A549 (cell line): Measurements from ENCODE around the gene RCOR3. TPM values are rescaled to one million over a fixed set of nuclear protein-coding genes. Genes with fewer than 3 reads are reported as not detected.

ENCODE experiments used
- ATAC-seq, 2 experiments: fragments of 200-7000 bp in 1 of 2; fragments of >200 bp in 1 of 2; cut with Nextera tagmentation in 1 of 2; cut with Tn5 transposase in 1 of 2; 3 replicates each; pipeline versions ENCODE4 v1.8.0 to v1.9.1; 2018 to 2020; ENCODE audit warnings: mild to moderate bottlenecking in 1 of 2, moderate library complexity in 1 of 2
- CTCF ChIA-PET: fragments of 300-600 bp; sonication (Branson Sonifier 250); formaldehyde crosslinking; extraction: SDS; loops from one replicate; lab custom pipeline; 2021; ENCODE audit warnings: antibody characterized with exemption, inconsistent platforms; lab: Yijun Ruan, JAX
- POLR2A ChIA-PET: fragments of 350-600 bp; formaldehyde crosslinking; extraction: SDS; loops from one replicate; lab custom pipeline; 2021; ENCODE audit warnings: antibody characterized with exemption, inconsistent platforms; lab: Yijun Ruan, JAX
- DNase-seq, 2 experiments: peaks; one replicate each; pipeline versions ENCODE4 v3.0.0 to v3.0.0-alpha.2; 2011 to 2016; ENCODE audit warnings: low read depth in 1 of 2, low spot score in 1 of 2
- FAIRE-seq: peaks from 2 replicates; lab custom pipeline; 2011; peaks lifted over from hg19 to GRCh38; lab: Jason Lieb, UNC
- H3K27ac ChIP-seq, 2 experiments: fragments of >200 bp; sonication (Bioruptor Twin); formaldehyde crosslinking; 3 replicates each; pipeline ENCODE4 v1.5.1; 2016 to 2017
- H3K4me1 ChIP-seq: fragments of >200 bp; sonication (Bioruptor Twin); formaldehyde crosslinking; 3 replicates; pipeline ENCODE4 v1.6.1; 2016
- H3K4me2 ChIP-seq: fragments of >200 bp; sonication (Bioruptor Twin); formaldehyde crosslinking; 3 replicates; pipeline ENCODE4 v1.6.1; 2016
- H3K4me3 ChIP-seq: fragments of >200 bp; sonication (Bioruptor Twin); formaldehyde crosslinking; 3 replicates; pipeline ENCODE4 v1.5.1; 2016
- H3K9me3 ChIP-seq: fragments of >200 bp; sonication (Bioruptor Twin); formaldehyde crosslinking; 3 replicates; pipeline ENCODE4 v1.6.1; 2016
- BHLHE40 ChIP-seq: IDR thresholded peaks from 2 replicates; pipeline ENCODE4 v1.6.1; 2012; ENCODE audit warnings: low read depth, low read length, inconsistent platforms
- CBX2 ChIP-seq: fragments of 200-600 bp; sonication (generic); IDR thresholded peaks from 2 replicates; pipeline ENCODE4 v1.6.1; 2016; ENCODE audit warnings: low read depth, mild to moderate bottlenecking, borderline replicate concordance
- CHD4 ChIP-seq: fragments of 200-600 bp; sonication (generic); IDR thresholded peaks from 2 replicates; pipeline ENCODE4 v1.6.1; 2016; ENCODE audit warnings: antibody characterized with exemption, mild to moderate bottlenecking, borderline replicate concordance
- EHF ChIP-seq: fragments of 250-450 bp; sonication (Bioruptor Pico); IDR thresholded peaks from 2 replicates; pipeline ENCODE4 v1.5.0; 2020; ENCODE audit warnings: mild to moderate bottlenecking
- ESRRA ChIP-seq: fragments of 150-350 bp; IDR thresholded peaks from 2 replicates; pipeline ENCODE4 v1.6.1; 2014; ENCODE audit warnings: mild to moderate bottlenecking, low read length, borderline replicate concordance
- FOSB ChIP-seq: fragments of 250-450 bp; sonication (Bioruptor Pico); IDR thresholded peaks from 2 replicates; pipeline ENCODE4 v1.5.0; 2020; ENCODE audit warnings: mild to moderate bottlenecking, moderate library complexity
- HOXB13 ChIP-seq: fragments of 250-450 bp; sonication (Bioruptor Pico); IDR thresholded peaks from 2 replicates; pipeline ENCODE4 v1.5.0; 2020; ENCODE audit warnings: low read depth, mild to moderate bottlenecking, moderate library complexity
- JUNB ChIP-seq: fragments of >200 bp; sonication (Bioruptor Twin); formaldehyde crosslinking; IDR thresholded peaks from 2 replicates; pipeline ENCODE4 v1.6.1; 2016
- KDM1A ChIP-seq: fragments of 200-600 bp; sonication (generic); IDR thresholded peaks from 2 replicates; pipeline ENCODE4 v1.6.1; 2016; ENCODE audit warnings: low read depth, mild to moderate bottlenecking
- MAFK ChIP-seq: fragments of 450-650 bp; IDR thresholded peaks from 2 replicates; pipeline ENCODE4 v1.6.1; 2014; ENCODE audit not compliant: partially characterized antibody
- NFE2L2 ChIP-seq: fragments of 150-350 bp; conservative IDR thresholded peaks from 2 replicates; pipeline ENCODE4 v1.6.1; 2014; ENCODE audit warnings: low read length
- NPAS2 ChIP-seq: fragments of 250-450 bp; sonication (Bioruptor Pico); IDR thresholded peaks from 2 replicates; pipeline ENCODE4 v1.8.0; 2022; ENCODE audit warnings: mild to moderate bottlenecking, moderate library complexity, borderline replicate concordance
- NR3C1 ChIP-seq: fragments of >200 bp; sonication (Bioruptor Twin); formaldehyde crosslinking; IDR thresholded peaks from 3 replicates; pipeline ENCODE4 v1.6.1; 2017
- RAD21 ChIP-seq, 2 experiments: fragments of >200 bp in 1 of 2; sonication (Bioruptor Twin) in 1 of 2; formaldehyde crosslinking in 1 of 2; IDR thresholded peaks in 1 of 2; conservative IDR thresholded peaks in 1 of 2; 2 replicates in 1 of 2; 3 replicates in 1 of 2; pipeline ENCODE4 v1.6.1; 2012 to 2018; ENCODE audit warnings: inconsistent platforms in 1 of 2
- RCOR1 ChIP-seq: fragments of 150-350 bp; IDR thresholded peaks from 2 replicates; pipeline ENCODE4 v1.6.1; 2014; ENCODE audit warnings: antibody characterized with exemption, low read length, low read depth
- RFX5 ChIP-seq: fragments of 450-650 bp; IDR thresholded peaks from 2 replicates; pipeline ENCODE4 v1.7.1; 2014; ENCODE audit warnings: antibody characterized with exemption, mild to moderate bottlenecking, moderate library complexity
- RNF2 ChIP-seq: fragments of 200-600 bp; sonication (generic); IDR thresholded peaks from 2 replicates; pipeline ENCODE4 v1.6.1; 2016; ENCODE audit warnings: low read depth, mild to moderate bottlenecking, antibody characterized with exemption, moderate library complexity, borderline replicate concordance
- ZSCAN20 ChIP-seq: fragments of 250-450 bp; sonication (Bioruptor Pico); IDR thresholded peaks from 2 replicates; pipeline ENCODE4 v1.8.0; 2022; ENCODE audit warnings: mild to moderate bottlenecking, moderate library complexity
- WGBS: methylation state at CpG from one replicate; pipeline ENCODE4 v1.1.6; 2017; ENCODE audit errors: missing lambda C conversion rate; 5-methylcytosine and 5-hydroxymethylcytosine counted together
- polyA plus RNA-seq, 4 experiments: library from polyadenylated mRNA; depleted of rRNA in 3 of 4; stranded (reverse); fragments of >200 nt; fragmentation: RNase III in 1 of 4; extraction: RNeasy Plus Mini Kit Qiagen cat#74134 plus additional on column Dnase treatment in 1 of 4; gene quantifications; 2 replicates in 3 of 4; 3 replicates in 1 of 4; pipeline ENCODE4 v1.2.3, GENCODE V29; 2011 to 2017
- TF ChIP-seq, protein P1 (sequence below): fragments of 450-650 bp; IDR thresholded peaks from 2 replicates; pipeline ENCODE4 v1.6.1; 2014; ENCODE audit warnings: antibody characterized with exemption
- TF ChIP-seq, protein P2 (sequence below): IDR thresholded peaks from 2 replicates; pipeline ENCODE4 v1.6.1; 2012
- TF ChIP-seq, protein P3 (sequence below): fragments of 250-450 bp; sonication (Bioruptor Pico); IDR thresholded peaks from 2 replicates; pipeline ENCODE4 v1.5.0; 2021; ENCODE audit warnings: mild to moderate bottlenecking, moderate library complexity, borderline replicate concordance
- TF ChIP-seq, protein P4 (sequence below): fragments of 200-600 bp; sonication (generic); IDR thresholded peaks from 2 replicates; pipeline ENCODE4 v1.6.1; 2016; ENCODE audit warnings: antibody characterized with exemption, mild to moderate bottlenecking, moderate library complexity
- TF ChIP-seq, protein P5 (sequence below): fragments of >200 bp; sonication (Bioruptor Twin); formaldehyde crosslinking; IDR thresholded peaks from 2 replicates; pipeline ENCODE4 v1.6.1; 2016
- TF ChIP-seq, protein P6 (sequence below): fragments of >200 bp; sonication (Bioruptor Twin); formaldehyde crosslinking; IDR thresholded peaks from 3 replicates; pipeline ENCODE4 v1.5.1; 2016
- TF ChIP-seq, protein P7 (sequence below): fragments of 250-450 bp; sonication (Bioruptor Pico); IDR thresholded peaks from 2 replicates; pipeline ENCODE4 v1.5.0; 2020; ENCODE audit warnings: low read depth, mild to moderate bottlenecking, moderate library complexity
- TF ChIP-seq, protein P8 (sequence below): fragments of 150-350 bp; IDR thresholded peaks from 2 replicates; pipeline ENCODE4 v1.6.1; 2014; ENCODE audit warnings: low read depth, mild to moderate bottlenecking, low read length

The RCOR3 gene
- polyA plus RNA-seq, 2 of the 4 experiments (the other 2 are of a cell fraction), result 16.3 to 40.7 TPM

DNA sequence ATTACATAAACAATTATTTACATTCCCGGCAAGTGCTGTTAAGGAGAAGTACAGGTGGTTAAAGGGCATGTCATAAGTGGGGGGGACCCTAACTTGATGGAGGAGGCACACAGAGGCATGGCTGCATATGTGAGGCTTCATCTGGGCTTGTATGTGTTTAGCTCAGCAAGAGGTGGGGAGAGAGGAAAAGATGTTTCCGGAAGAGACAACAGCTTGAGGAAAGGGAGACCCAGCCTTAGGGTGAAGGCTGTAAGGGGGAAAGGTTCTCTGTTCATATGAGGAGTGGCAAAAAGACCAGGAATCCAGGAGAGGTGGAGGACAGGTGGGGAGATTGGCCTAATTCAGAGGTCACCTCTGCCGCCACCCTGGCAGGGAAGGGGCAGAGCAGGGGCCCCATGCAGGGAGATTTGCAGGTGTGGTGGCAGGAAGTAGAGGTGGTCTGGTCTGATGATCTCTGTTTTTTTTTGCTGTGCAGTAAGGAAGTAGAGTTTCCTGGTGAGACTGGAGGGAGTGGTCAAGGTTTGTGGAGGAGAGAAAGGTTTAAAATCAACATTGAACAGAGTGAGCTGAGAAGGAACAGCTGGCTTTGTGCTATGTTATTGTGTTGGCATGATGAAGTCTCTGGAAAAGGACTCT lies 76.5 kb downstream of the RCOR3 start:
- ATAC-seq (no peak), FAIRE-seq (no peak)
- POLR2A ChIA-PET, result no interaction called here

DNA sequence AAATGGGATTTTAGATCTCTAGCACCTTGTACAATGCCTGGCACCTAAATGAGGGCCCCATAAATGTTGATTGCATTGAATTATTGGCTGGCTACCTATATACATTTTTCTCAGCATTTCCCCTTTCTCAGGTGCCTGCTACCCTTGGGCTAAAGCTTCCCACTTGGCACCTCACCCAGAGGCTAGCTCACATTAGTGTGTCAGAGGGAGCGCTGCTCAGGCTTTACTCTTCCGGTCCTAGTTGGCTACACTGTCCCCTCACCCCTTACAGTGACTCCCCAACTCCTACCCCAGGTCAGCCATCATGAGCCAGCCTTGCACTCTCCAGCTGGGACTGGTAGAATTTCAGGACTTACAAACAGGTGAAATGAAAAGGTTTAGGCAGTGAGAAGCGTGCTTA lies 77.0 kb downstream of the RCOR3 start:
- CTCF ChIA-PET, result interaction anchor here (1.0 to 1.6 kb wide), 4 partner anchors 12 to 179 kb away, joined by 3 to 5 read pairs (median 4); no protein-coding TSS in a partner anchor

More for the DNA sequence above, 76.5 kb downstream of the RCOR3 start:
- TF ChIP-seq RFX5 (no peak), ESRRA (no peak), RNF2 (no peak), KDM1A (no peak), NR3C1 (no peak), RAD21 (conservative IDR thresholded peaks at IDR 0.05 in 1 of 2, IDR thresholded peaks at IDR 0.05 in 1 of 2) (no peak), MAFK (no peak), CBX2 (no peak), NPAS2 (no peak), HOXB13 (CRISPR knock-in tag) (no peak), EHF (CRISPR knock-in tag) (no peak), ZSCAN20 (CRISPR knock-in tag) (no peak), CHD4 (no peak)
- TF ChIP-seq, protein P1, sequence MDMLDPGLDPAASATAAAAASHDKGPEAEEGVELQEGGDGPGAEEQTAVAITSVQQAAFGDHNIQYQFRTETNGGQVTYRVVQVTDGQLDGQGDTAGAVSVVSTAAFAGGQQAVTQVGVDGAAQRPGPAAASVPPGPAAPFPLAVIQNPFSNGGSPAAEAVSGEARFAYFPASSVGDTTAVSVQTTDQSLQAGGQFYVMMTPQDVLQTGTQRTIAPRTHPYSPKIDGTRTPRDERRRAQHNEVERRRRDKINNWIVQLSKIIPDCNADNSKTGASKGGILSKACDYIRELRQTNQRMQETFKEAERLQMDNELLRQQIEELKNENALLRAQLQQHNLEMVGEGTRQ, result no peak
- TF ChIP-seq, protein P2, sequence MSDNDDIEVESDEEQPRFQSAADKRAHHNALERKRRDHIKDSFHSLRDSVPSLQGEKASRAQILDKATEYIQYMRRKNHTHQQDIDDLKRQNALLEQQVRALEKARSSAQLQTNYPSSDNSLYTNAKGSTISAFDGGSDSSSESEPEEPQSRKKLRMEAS, result no peak
- TF ChIP-seq, protein P3, sequence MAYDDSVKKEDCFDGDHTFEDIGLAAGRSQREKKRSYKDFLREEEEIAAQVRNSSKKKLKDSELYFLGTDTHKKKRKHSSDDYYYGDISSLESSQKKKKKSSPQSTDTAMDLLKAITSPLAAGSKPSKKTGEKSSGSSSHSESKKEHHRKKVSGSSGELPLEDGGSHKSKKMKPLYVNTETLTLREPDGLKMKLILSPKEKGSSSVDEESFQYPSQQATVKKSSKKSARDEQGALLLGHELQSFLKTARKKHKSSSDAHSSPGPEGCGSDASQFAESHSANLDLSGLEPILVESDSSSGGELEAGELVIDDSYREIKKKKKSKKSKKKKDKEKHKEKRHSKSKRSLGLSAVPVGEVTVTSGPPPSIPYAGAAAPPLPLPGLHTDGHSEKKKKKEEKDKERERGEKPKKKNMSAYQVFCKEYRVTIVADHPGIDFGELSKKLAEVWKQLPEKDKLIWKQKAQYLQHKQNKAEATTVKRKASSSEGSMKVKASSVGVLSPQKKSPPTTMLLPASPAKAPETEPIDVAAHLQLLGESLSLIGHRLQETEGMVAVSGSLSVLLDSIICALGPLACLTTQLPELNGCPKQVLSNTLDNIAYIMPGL (CRISPR knock-in tag), result no peak
- TF ChIP-seq, protein P4, sequence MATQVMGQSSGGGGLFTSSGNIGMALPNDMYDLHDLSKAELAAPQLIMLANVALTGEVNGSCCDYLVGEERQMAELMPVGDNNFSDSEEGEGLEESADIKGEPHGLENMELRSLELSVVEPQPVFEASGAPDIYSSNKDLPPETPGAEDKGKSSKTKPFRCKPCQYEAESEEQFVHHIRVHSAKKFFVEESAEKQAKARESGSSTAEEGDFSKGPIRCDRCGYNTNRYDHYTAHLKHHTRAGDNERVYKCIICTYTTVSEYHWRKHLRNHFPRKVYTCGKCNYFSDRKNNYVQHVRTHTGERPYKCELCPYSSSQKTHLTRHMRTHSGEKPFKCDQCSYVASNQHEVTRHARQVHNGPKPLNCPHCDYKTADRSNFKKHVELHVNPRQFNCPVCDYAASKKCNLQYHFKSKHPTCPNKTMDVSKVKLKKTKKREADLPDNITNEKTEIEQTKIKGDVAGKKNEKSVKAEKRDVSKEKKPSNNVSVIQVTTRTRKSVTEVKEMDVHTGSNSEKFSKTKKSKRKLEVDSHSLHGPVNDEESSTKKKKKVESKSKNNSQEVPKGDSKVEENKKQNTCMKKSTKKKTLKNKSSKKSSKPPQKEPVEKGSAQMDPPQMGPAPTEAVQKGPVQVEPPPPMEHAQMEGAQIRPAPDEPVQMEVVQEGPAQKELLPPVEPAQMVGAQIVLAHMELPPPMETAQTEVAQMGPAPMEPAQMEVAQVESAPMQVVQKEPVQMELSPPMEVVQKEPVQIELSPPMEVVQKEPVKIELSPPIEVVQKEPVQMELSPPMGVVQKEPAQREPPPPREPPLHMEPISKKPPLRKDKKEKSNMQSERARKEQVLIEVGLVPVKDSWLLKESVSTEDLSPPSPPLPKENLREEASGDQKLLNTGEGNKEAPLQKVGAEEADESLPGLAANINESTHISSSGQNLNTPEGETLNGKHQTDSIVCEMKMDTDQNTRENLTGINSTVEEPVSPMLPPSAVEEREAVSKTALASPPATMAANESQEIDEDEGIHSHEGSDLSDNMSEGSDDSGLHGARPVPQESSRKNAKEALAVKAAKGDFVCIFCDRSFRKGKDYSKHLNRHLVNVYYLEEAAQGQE, result no peak
- TF ChIP-seq, protein P5, sequence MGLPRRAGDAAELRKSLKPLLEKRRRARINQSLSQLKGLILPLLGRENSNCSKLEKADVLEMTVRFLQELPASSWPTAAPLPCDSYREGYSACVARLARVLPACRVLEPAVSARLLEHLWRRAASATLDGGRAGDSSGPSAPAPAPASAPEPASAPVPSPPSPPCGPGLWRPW, result no peak
- TF ChIP-seq, all 56 proteins: peak for 0
- WGBS, result 90% methylated on average over 3 of the region's 3 CpGs
- no peaks in the 10 kb centered on the region for H3K9me3 ChIP-seq
- H3K4me3 ChIP-seq, result no peak overlapping the region
- peaks cover 41% of the 10 kb centered on the region for H3K4me1 ChIP-seq
- H3K4me2 ChIP-seq, result peak overlapping the region; percentile 5; the same call in 1 of the 3 replicates
- CTCF ChIA-PET, result interaction anchor here (1.0 to 1.6 kb wide), 5 partner anchors 12 to 179 kb away, joined by 3 to 5 read pairs (median 3); no protein-coding TSS in a partner anchor
- no peak for DNase-seq
- H3K27ac ChIP-seq, result no peak overlapping the region

More for the DNA sequence above, 77.0 kb downstream of the RCOR3 start:
- Histone ChIP-seq H3K4me1 (peaks cover 40% of the 10 kb centered on the region), H3K4me3 (no peak overlapping the region), H3K27ac (no peak overlapping the region), H3K4me2 (peak overlapping the region; percentile 5; the same call in 1 of the 3 replicates), H3K9me3 (no peaks in the 10 kb centered on the region)
- DNase-seq, result no peak
- TF ChIP-seq, protein P6, sequence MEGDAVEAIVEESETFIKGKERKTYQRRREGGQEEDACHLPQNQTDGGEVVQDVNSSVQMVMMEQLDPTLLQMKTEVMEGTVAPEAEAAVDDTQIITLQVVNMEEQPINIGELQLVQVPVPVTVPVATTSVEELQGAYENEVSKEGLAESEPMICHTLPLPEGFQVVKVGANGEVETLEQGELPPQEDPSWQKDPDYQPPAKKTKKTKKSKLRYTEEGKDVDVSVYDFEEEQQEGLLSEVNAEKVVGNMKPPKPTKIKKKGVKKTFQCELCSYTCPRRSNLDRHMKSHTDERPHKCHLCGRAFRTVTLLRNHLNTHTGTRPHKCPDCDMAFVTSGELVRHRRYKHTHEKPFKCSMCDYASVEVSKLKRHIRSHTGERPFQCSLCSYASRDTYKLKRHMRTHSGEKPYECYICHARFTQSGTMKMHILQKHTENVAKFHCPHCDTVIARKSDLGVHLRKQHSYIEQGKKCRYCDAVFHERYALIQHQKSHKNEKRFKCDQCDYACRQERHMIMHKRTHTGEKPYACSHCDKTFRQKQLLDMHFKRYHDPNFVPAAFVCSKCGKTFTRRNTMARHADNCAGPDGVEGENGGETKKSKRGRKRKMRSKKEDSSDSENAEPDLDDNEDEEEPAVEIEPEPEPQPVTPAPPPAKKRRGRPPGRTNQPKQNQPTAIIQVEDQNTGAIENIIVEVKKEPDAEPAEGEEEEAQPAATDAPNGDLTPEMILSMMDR, result no peak
- TF ChIP-seq, protein P7, sequence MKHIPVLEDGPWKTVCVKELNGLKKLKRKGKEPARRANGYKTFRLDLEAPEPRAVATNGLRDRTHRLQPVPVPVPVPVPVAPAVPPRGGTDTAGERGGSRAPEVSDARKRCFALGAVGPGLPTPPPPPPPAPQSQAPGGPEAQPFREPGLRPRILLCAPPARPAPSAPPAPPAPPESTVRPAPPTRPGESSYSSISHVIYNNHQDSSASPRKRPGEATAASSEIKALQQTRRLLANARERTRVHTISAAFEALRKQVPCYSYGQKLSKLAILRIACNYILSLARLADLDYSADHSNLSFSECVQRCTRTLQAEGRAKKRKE (CRISPR knock-in tag), result no peak
- no peak for TF ChIP-seq CBX2
- TF ChIP-seq BHLHE40, result no peak
- no peak for TF ChIP-seq NFE2L2
- no peak for TF ChIP-seq RCOR1
- TF ChIP-seq JUNB, result no peak
- no peak for TF ChIP-seq ESRRA
- TF ChIP-seq FOSB (CRISPR knock-in tag), result no peak
- TF ChIP-seq, protein P8, sequence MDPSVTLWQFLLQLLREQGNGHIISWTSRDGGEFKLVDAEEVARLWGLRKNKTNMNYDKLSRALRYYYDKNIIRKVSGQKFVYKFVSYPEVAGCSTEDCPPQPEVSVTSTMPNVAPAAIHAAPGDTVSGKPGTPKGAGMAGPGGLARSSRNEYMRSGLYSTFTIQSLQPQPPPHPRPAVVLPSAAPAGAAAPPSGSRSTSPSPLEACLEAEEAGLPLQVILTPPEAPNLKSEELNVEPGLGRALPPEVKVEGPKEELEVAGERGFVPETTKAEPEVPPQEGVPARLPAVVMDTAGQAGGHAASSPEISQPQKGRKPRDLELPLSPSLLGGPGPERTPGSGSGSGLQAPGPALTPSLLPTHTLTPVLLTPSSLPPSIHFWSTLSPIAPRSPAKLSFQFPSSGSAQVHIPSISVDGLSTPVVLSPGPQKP, result no peak
- TF ChIP-seq, protein P5, result no peak
- POLR2A ChIA-PET, result no interaction called here
- ATAC-seq, result no peak; a peak in 1 of 6 replicates
- FAIRE-seq, result no peak
- WGBS, result 91% methylated on average over 3 of the region's 3 CpGs
